ENCODE data around the gene HOXA1.

The HOXA1 gene
- total RNA-seq: 0 to 2.0 (median 0.85) reads per million in 9 experiments

GRCh38 chr7:27095897-27096767 lies at the start of gene HOXA1:
TSS of gene HOXA1 (minus strand) at chr7:27096000. CDS start at chr7:27095912, 88 bp downstream.
- peak within 1 kb of the TSS; percentile 78 to 83 for H3K4me3 Mint-ChIP-seq
- H3K27me3 Mint-ChIP-seq: peaks cover 37 to 60% of the 10 kb centered on the region in 2 donors
- DNase-seq (peak; percentile 72 to 74 (median 72)), ATAC-seq (replicated peaks) (peak; percentile 90)
- H3K36me3 Mint-ChIP-seq (ENCODE audit: insufficient read depth): peaks cover 26% of the 10 kb centered on the region
- peaks cover 24 to 29% of the 10 kb centered on the region in 2 donors for H3K4me1 Mint-ChIP-seq (ENCODE audit: low read depth in 2 of 2)
- H3K27ac Mint-ChIP-seq: peak within 1 kb of the TSS; percentile 79 to 84
- H3K9me3 Mint-ChIP-seq: no peaks in the 10 kb centered on the region

GRCh38 chr7:27145165-27145913 lies 49.5 kb upstream of the HOXA1 start:
- H3K4me1 Mint-ChIP-seq (ENCODE audit: low read depth in 2 of 2): peaks cover 4 to 5% of the 10 kb centered on the region in 2 donors
- no peaks in the 10 kb centered on the region for H3K9me3 Mint-ChIP-seq
- no peak overlapping the region for H3K27ac Mint-ChIP-seq
- no peak for ATAC-seq (replicated peaks)
- no peaks in the 10 kb centered on the region for H3K36me3 Mint-ChIP-seq (ENCODE audit: insufficient read depth)
- no peak for DNase-seq
- H3K4me3 Mint-ChIP-seq: no peak overlapping the region
- H3K27me3 Mint-ChIP-seq: peaks cover 51 to 77% of the 10 kb centered on the region in 2 donors

GRCh38 chr7:27144781-27145164 lies 49.0 kb upstream of the HOXA1 start:
- H3K36me3 Mint-ChIP-seq (ENCODE audit: insufficient read depth): no peaks in the 10 kb centered on the region
- DNase-seq (no peak), ATAC-seq (replicated peaks) (no peak)
- peaks cover 2 to 3% of the 10 kb centered on the region in 2 donors for H3K4me1 Mint-ChIP-seq (ENCODE audit: low read depth in 2 of 2)
- H3K9me3 Mint-ChIP-seq: no peaks in the 10 kb centered on the region
- peaks cover 49 to 71% of the 10 kb centered on the region in 2 donors for H3K27me3 Mint-ChIP-seq
- H3K4me3 Mint-ChIP-seq: no peak overlapping the region
- no peak overlapping the region for H3K27ac Mint-ChIP-seq

- H3K27me3 Mint-ChIP-seq: peaks cover 49 to 67% of the 10 kb centered on the region in 2 donors
- peaks cover 2 to 3% of the 10 kb centered on the region in 2 donors for H3K4me1 Mint-ChIP-seq (ENCODE audit: low read depth in 2 of 2)
- no peak for ATAC-seq (replicated peaks)
- no peaks in the 10 kb centered on the region for H3K9me3 Mint-ChIP-seq
- no peak overlapping the region for H3K4me3 Mint-ChIP-seq
- DNase-seq: no peak
- H3K27ac Mint-ChIP-seq: no peak overlapping the region
- no peaks in the 10 kb centered on the region for H3K36me3 Mint-ChIP-seq (ENCODE audit: insufficient read depth)
These were observed 48.4 kb upstream of the HOXA1 start for GRCh38 chr7:27143950-27144780.

GRCh38 chr7:27143023-27143949 lies 47.5 kb upstream of the HOXA1 start, which contains the start of gene HOXA5:
TSS of gene HOXA5 (minus strand) at chr7:27143681. CDS start at chr7:27143607, 74 bp downstream.
- ATAC-seq (replicated peaks) (no peak), DNase-seq (no peak)
- no peaks in the 10 kb centered on the region for H3K36me3 Mint-ChIP-seq (ENCODE audit: insufficient read depth)
- no peak within 1 kb of the TSS for H3K27ac Mint-ChIP-seq
- no peak within 1 kb of the TSS for H3K4me3 Mint-ChIP-seq
- H3K9me3 Mint-ChIP-seq: no peaks in the 10 kb centered on the region
- H3K4me1 Mint-ChIP-seq (ENCODE audit: low read depth in 2 of 2): peaks cover 2 to 3% of the 10 kb centered on the region in 2 donors
- H3K27me3 Mint-ChIP-seq: peaks cover 50 to 66% of the 10 kb centered on the region in 2 donors

- peaks cover 52 to 66% of the 10 kb centered on the region in 2 donors for H3K27me3 Mint-ChIP-seq
- H3K9me3 Mint-ChIP-seq: no peaks in the 10 kb centered on the region
- no peak for ATAC-seq (replicated peaks)
- H3K4me1 Mint-ChIP-seq (ENCODE audit: low read depth in 2 of 2): no peaks in the 10 kb centered on the region
- no peak overlapping the region for H3K27ac Mint-ChIP-seq
- no peak for DNase-seq
- H3K36me3 Mint-ChIP-seq (ENCODE audit: insufficient read depth): no peaks in the 10 kb centered on the region
- H3K4me3 Mint-ChIP-seq: no peak overlapping the region
These were observed 46.8 kb upstream of the HOXA1 start for GRCh38 chr7:27142580-27143022.

- H3K4me3 Mint-ChIP-seq: no peak overlapping the region
- no peaks in the 10 kb centered on the region for H3K36me3 Mint-ChIP-seq (ENCODE audit: insufficient read depth)
- no peak for ATAC-seq (replicated peaks)
- no peaks in the 10 kb centered on the region for H3K4me1 Mint-ChIP-seq (ENCODE audit: low read depth in 2 of 2)
- H3K27ac Mint-ChIP-seq: no peak overlapping the region
- DNase-seq: no peak
- peaks cover 53 to 66% of the 10 kb centered on the region in 2 donors for H3K27me3 Mint-ChIP-seq
- no peaks in the 10 kb centered on the region for H3K9me3 Mint-ChIP-seq
These were observed 46.3 kb upstream of the HOXA1 start for GRCh38 chr7:27141923-27142579.

- H3K4me3 Mint-ChIP-seq: no peak overlapping the region
- DNase-seq (no peak), ATAC-seq (replicated peaks) (no peak)
- no peaks in the 10 kb centered on the region for H3K36me3 Mint-ChIP-seq (ENCODE audit: insufficient read depth)
- H3K27ac Mint-ChIP-seq: no peak overlapping the region
- no peaks in the 10 kb centered on the region for H3K4me1 Mint-ChIP-seq (ENCODE audit: low read depth in 2 of 2)
- H3K9me3 Mint-ChIP-seq: no peaks in the 10 kb centered on the region
- H3K27me3 Mint-ChIP-seq: peaks cover 50 to 66% of the 10 kb centered on the region in 2 donors
These were observed 45.5 kb upstream of the HOXA1 start for GRCh38 chr7:27141137-27141922.

GRCh38 chr7:27140126-27140857 lies 44.5 kb upstream of the HOXA1 start:
- Mint-ChIP-seq H3K9me3 (no peaks in the 10 kb centered on the region), H3K27me3 (peaks cover 51 to 66% of the 10 kb centered on the region in 2 donors), H3K4me3 (no peak overlapping the region), H3K36me3 (ENCODE audit: insufficient read depth) (no peaks in the 10 kb centered on the region), H3K4me1 (ENCODE audit: low read depth in 2 of 2) (no peaks in the 10 kb centered on the region), H3K27ac (no peak overlapping the region)
- ATAC-seq (replicated peaks) (no peak), DNase-seq (no peak)

- ATAC-seq (replicated peaks) (no peak), DNase-seq (no peak)
- no peak overlapping the region for H3K27ac Mint-ChIP-seq
- no peaks in the 10 kb centered on the region for H3K4me1 Mint-ChIP-seq (ENCODE audit: low read depth in 2 of 2)
- no peaks in the 10 kb centered on the region for H3K36me3 Mint-ChIP-seq (ENCODE audit: insufficient read depth)
- peaks cover 53 to 66% of the 10 kb centered on the region in 2 donors for H3K27me3 Mint-ChIP-seq
- H3K9me3 Mint-ChIP-seq: no peaks in the 10 kb centered on the region
- no peak overlapping the region for H3K4me3 Mint-ChIP-seq
These were observed 43.7 kb upstream of the HOXA1 start for GRCh38 chr7:27139334-27140125.
